ENCODE measurements around the gene ANP32E. TPM values are rescaled to one million over a fixed set of nuclear protein-coding genes. Genes with fewer than 3 reads are reported as not detected.

Gene ANP32E
- total and polyA plus RNA-seq, 8 donors: 4.8 to 15.3 (median 8.7) TPM

- Histone ChIP-seq H3K4me1 (no peaks in the 10 kb centered on the region), H3K4me3 (no peak overlapping the region), H3K9me3 (no peaks in the 10 kb centered on the region), H3K27ac (no peak overlapping the region), H3K27me3 (no peaks in the 10 kb centered on the region), H3K36me3 (no peaks in the 10 kb centered on the region)
- DNase-seq (no peak), ATAC-seq (no peak), FAIRE-seq (no peak)
- WGBS, 2 donors: 65 to 85% methylated on average over 2 of the region's 2 CpGs
- intact Hi-C loops (cut with DNase I): loop anchor here in 1 of 3 donors (10.0 kb wide), 1 partner anchor 207 kb away; no protein-coding TSS in a partner anchor
- no peak for TF ChIP-seq CTCF (IDR thresholded peaks at IDR 0.05)
Observed at GRCh38 chr1:150171801-150172200, 64.1 kb downstream of the ANP32E start.

GRCh38 chr1:150168960-150169601, 66.8 kb downstream of the ANP32E start:
- ATAC-seq (peak in 3 of 4 donors; percentile 71 to 77 (median 77)), FAIRE-seq (no peak), DNase-seq (peak in 4 of 6 donors; percentile 21 to 76 (median 47))
- H3K27me3 ChIP-seq: no peaks in the 10 kb centered on the region
- H3K4me1 ChIP-seq: peaks cover 0 to 5% (median 0%) of the 10 kb centered on the region in 3 donors
- WGBS, 2 donors: 8 to 10% methylated on average over 6 of the region's 6 CpGs
- no peaks in the 10 kb centered on the region for H3K36me3 ChIP-seq
- intact Hi-C loops (cut with DNase I): no loop called here
- no peak overlapping the region for H3K27ac ChIP-seq
- peak; percentile 29 to 50 (median 40) for TF ChIP-seq CTCF (IDR thresholded peaks at IDR 0.05)
- H3K4me3 ChIP-seq: no peak overlapping the region
- no peaks in the 10 kb centered on the region for H3K9me3 ChIP-seq

Other genes starting within 250 kb of the ANP32E start
- gene OTUD7B, start 225.4 kb downstream of the ANP32E start, total RNA-seq: 10 to 100 TPM in 3 of 6 donors, 1 to 10 TPM in 3; 8.0 to 16.9 (median 9.9) TPM
- gene OTUD7B, start 225.4 kb downstream of the ANP32E start, polyA plus RNA-seq: 1 to 10 TPM; 2.6 to 4.0 TPM
- 10 to 100 TPM in 3 of 6 donors, 1 to 10 TPM in 3; 7.4 to 18.7 (median 10.0) TPM for gene VPS45, start 168.3 kb downstream of the ANP32E start, total RNA-seq
- gene VPS45, start 168.3 kb downstream of the ANP32E start, polyA plus RNA-seq: 10 to 100 TPM; 14.9 to 23.7 TPM
- gene PLEKHO1, start 86.2 kb downstream of the ANP32E start, total RNA-seq: 10 to 100 TPM in 2 of 6 donors, 1 to 10 TPM in 4; 1.2 to 16.1 (median 3.3) TPM
- 10 to 100 TPM; 10.6 to 12.8 TPM for gene PLEKHO1, start 86.2 kb downstream of the ANP32E start, polyA plus RNA-seq
- under 1 TPM in 1 of 6 donors, not detected in 5; 0.19 TPM for gene CA14, start 21.7 kb upstream of the ANP32E start, total RNA-seq
- under 1 TPM; 0.14 to 0.19 TPM for gene CA14, start 21.7 kb upstream of the ANP32E start, polyA plus RNA-seq
- gene APH1A, start 32.9 kb upstream of the ANP32E start, total RNA-seq: 10 to 100 TPM; 43.8 to 71.2 (median 56.6) TPM
- 10 to 100 TPM; 59.8 to 78.0 TPM for gene APH1A, start 32.9 kb upstream of the ANP32E start, polyA plus RNA-seq
- gene C1orf54, start 36.7 kb upstream of the ANP32E start, total RNA-seq: 1 to 10 TPM in 4 of 6 donors, under 1 TPM in 2; 0.69 to 4.8 (median 2.0) TPM
- 1 to 10 TPM; 5.3 to 5.8 TPM for gene C1orf54, start 36.7 kb upstream of the ANP32E start, polyA plus RNA-seq
- 1 to 10 TPM in 5 of 6 donors, under 1 TPM in 1; 0.87 to 2.3 (median 1.5) TPM for gene CIART, start 46.4 kb upstream of the ANP32E start, total RNA-seq
- gene CIART, start 46.4 kb upstream of the ANP32E start, polyA plus RNA-seq: 1 to 10 TPM; 1.7 to 5.6 TPM
- 10 to 100 TPM; 19.6 to 29.1 (median 25.5) TPM for gene MRPS21, start 57.7 kb upstream of the ANP32E start, total RNA-seq
- 10 to 100 TPM; 66.8 to 70.0 TPM for gene MRPS21, start 57.7 kb upstream of the ANP32E start, polyA plus RNA-seq
- gene PRPF3, start 85.4 kb upstream of the ANP32E start, total RNA-seq: 10 to 100 TPM; 16.9 to 29.8 (median 20.7) TPM
- gene PRPF3, start 85.4 kb upstream of the ANP32E start, polyA plus RNA-seq: 10 to 100 TPM; 46.0 to 85.4 TPM
- 10 to 100 TPM; 10.8 to 22.3 (median 15.3) TPM for gene RPRD2, start 128.0 kb upstream of the ANP32E start, total RNA-seq
- gene RPRD2, start 128.0 kb upstream of the ANP32E start, polyA plus RNA-seq: 1 to 10 TPM; 5.2 to 6.1 TPM

Measured in pancreas (tissue), 10 donors.